Activated CD4-positive, alpha-beta T cell treated with anti-CD3 and anti-CD28 coated beads, Interleukin-2, amount 50 U/mL, for 24 hours (primary cell): Measurements from ENCODE around the gene NR2F2.

Source experiments
- DNase-seq, 2 donors: peaks; one replicate each; pipeline ENCODE4 v3.0.0-alpha.2; 2020; ENCODE audit warnings: low read depth in 1 of 2, low spot score in 1 of 2

NR2F2 gene

GRCh38 chr15:96352604-96353405, 22.3 kb downstream of the NR2F2 start:
- DNase-seq: no peak

- DNase-seq: no peak
Observed at GRCh38 chr15:96353416-96353929, 23.0 kb downstream of the NR2F2 start.

GRCh38 chr15:96353930-96354730, 23.6 kb downstream of the NR2F2 start:
- DNase-seq: no peak

GRCh38 chr15:96354731-96355567, 24.4 kb downstream of the NR2F2 start:
- DNase-seq: no peak

- no peak for DNase-seq
Observed at GRCh38 chr15:96355568-96356187, 25.2 kb downstream of the NR2F2 start.

GRCh38 chr15:96356494-96357455, 26.3 kb downstream of the NR2F2 start:
- DNase-seq: peak; percentile 46 to 56

- DNase-seq: no peak
Observed at GRCh38 chr15:96358001-96358801, 27.7 kb downstream of the NR2F2 start.

GRCh38 chr15:96358821-96359615, 28.5 kb downstream of the NR2F2 start:
- DNase-seq: no peak

- no peak for DNase-seq
Observed at GRCh38 chr15:96359616-96360521, 29.4 kb downstream of the NR2F2 start.

- DNase-seq: no peak
Observed at GRCh38 chr15:96360581-96361308, 30.2 kb downstream of the NR2F2 start.

GRCh38 chr15:96361309-96362010, 31.0 kb downstream of the NR2F2 start:
- no peak for DNase-seq

- DNase-seq: no peak
Observed at GRCh38 chr15:96362011-96362754, 31.7 kb downstream of the NR2F2 start.

GRCh38 chr15:96362755-96363651, 32.5 kb downstream of the NR2F2 start:
- DNase-seq: no peak

GRCh38 chr15:96363707-96364106, 33.2 kb downstream of the NR2F2 start:
- DNase-seq: no peak
